Stomach (tissue), 9 donors: ENCODE results near the gene ZNF609. TPM values are rescaled to one million over a fixed set of nuclear protein-coding genes. Genes with fewer than 3 reads are reported as not detected.

Source experiments
- DNase-seq, 2 donors: peaks; one replicate each; pipeline versions ENCODE4 v3.0.0 to v3.0.0-alpha.2; 2013 to 2019
- H3K27ac ChIP-seq, 5 donors: fragments of 200-600 bp in 4 of 5; sonication (generic) in 4 of 5; one replicate each; pipeline ENCODE4 v1.5.1; 2013 to 2019; ENCODE audit warnings: mild to moderate bottlenecking in 1 of 5, moderate library complexity in 1 of 5
- H3K27me3 ChIP-seq, 3 donors: fragments of 200-600 bp; sonication (generic); one replicate each; pipeline ENCODE4 v1.5.1; 2017 to 2019; ENCODE audit warnings: mixed run types in 1 of 3
- H3K36me3 ChIP-seq, 4 donors: fragments of 200-600 bp; sonication (generic); 1 replicate in 3 of 4; 2 replicates in 1 of 4; pipeline ENCODE4 v1.5.1; 2016 to 2019
- H3K4me1 ChIP-seq, 4 donors: fragments of 200-600 bp; sonication (generic); one replicate each; pipeline ENCODE4 v1.5.1; 2016 to 2019
- H3K4me3 ChIP-seq, 4 donors: fragments of 200-600 bp; sonication (generic) in 3 of 4; one replicate each; pipeline ENCODE4 v1.5.1; 2016 to 2019; ENCODE audit warnings: mild to moderate bottlenecking in 1 of 4
- H3K9me3 ChIP-seq, 4 donors: fragments of 200-600 bp; sonication (generic); one replicate each; pipeline ENCODE4 v1.5.1; 2016 to 2019
- CTCF ChIP-seq, 7 experiments: fragments of 450-650 bp in 4 of 7; fragments of 200-600 bp in 3 of 7; sonication (generic) in 3 of 7; IDR thresholded peaks; one replicate each; pipeline ENCODE4 v1.5.1; 2016 to 2019; ENCODE audit warnings: antibody characterized with exemption in 7 of 7, control low read depth in 2 of 7, mild to moderate bottlenecking in 1 of 7
- EP300 ChIP-seq: sonication (generic); formaldehyde crosslinking; IDR thresholded peaks from one replicate; pipeline ENCODE4 v1.6.1; 2017; ENCODE audit warnings: antibody characterized with exemption
- POLR2A ChIP-seq, 4 donors: fragments of 450-650 bp; IDR thresholded peaks; one replicate each; pipeline ENCODE4 v1.6.1; 2016; ENCODE audit warnings: antibody characterized with exemption in 4 of 4, control low read depth in 2 of 4, mild to moderate bottlenecking in 1 of 4, moderate library complexity in 1 of 4
- POLR2AphosphoS5 ChIP-seq, 3 donors: sonication (generic); formaldehyde crosslinking; IDR thresholded peaks; one replicate each; pipeline ENCODE4 v1.6.1; 2016; ENCODE audit warnings: antibody characterized with exemption in 3 of 3
- WGBS, 5 donors: extraction: QIAGEN DNeasy Blood & Tissue Kit in 3 of 5; methylation state at CpG; one replicate each; pipeline versions ENCODE4 v1.1.5 to v1.1.7; 2013 to 2018; 5-methylcytosine and 5-hydroxymethylcytosine counted together
- intact Hi-C: fragments of 100-400 bp; cut with DNase I; formaldehyde crosslinking; loops from one replicate; pipeline ENCODE4 v1.15.1; 2023; ENCODE audit warnings: low total_unique reads
- polyA plus RNA-seq, 3 donors: library from polyadenylated mRNA; stranded (reverse); fragments of 200-250 nt; gene quantifications; one replicate each; pipeline ENCODE4 v1.2.3, GENCODE V29; 2013
- total RNA-seq, 5 donors: library from RNA; depleted of rRNA; stranded (reverse); fragments of >200 nt; gene quantifications; one replicate each; pipeline versions ENCODE4 v1.1.0 to v1.2.3, GENCODE V29; 2014 to 2016
- donor health status: healthy with polysubstance abuse.
- donor health status: Bipolar disorder and iron deficiency.
- donor health status: healthy.

ZNF609 gene
- total and polyA plus RNA-seq, 8 donors = 2.7 to 64.7 (median 27.0) TPM

- peak overlapping the region; percentile 69 to 93 (median 80) for H3K4me3 ChIP-seq
- H3K4me1 ChIP-seq = peaks cover 38 to 82% (median 61%) of the 10 kb centered on the region in 4 donors
- intact Hi-C loops = no loop called here
- TF ChIP-seq POLR2A (IDR thresholded peaks at IDR 0.05) (no peak), POLR2AphosphoS5 (IDR thresholded peaks at IDR 0.05) (peak; percentile 7 to 80 (median 43))
- peak overlapping the region; percentile 87 to 96 (median 88) for H3K27ac ChIP-seq
- WGBS, 5 donors = 0 to 2% (median 1%) methylated on average over 21 to 53 of the region's 56 CpGs
- peaks cover 0 to 16% (median 2%) of the 10 kb centered on the region in 4 donors for H3K36me3 ChIP-seq
- H3K9me3 ChIP-seq = no peaks in the 10 kb centered on the region
- H3K27me3 ChIP-seq = no peaks in the 10 kb centered on the region
- DNase-seq = peak in 1 of 2 donors; percentile 82
Observed at GRCh38 chr15:64460724-64461720, 644 bp downstream of the ZNF609 start.

DNA sequence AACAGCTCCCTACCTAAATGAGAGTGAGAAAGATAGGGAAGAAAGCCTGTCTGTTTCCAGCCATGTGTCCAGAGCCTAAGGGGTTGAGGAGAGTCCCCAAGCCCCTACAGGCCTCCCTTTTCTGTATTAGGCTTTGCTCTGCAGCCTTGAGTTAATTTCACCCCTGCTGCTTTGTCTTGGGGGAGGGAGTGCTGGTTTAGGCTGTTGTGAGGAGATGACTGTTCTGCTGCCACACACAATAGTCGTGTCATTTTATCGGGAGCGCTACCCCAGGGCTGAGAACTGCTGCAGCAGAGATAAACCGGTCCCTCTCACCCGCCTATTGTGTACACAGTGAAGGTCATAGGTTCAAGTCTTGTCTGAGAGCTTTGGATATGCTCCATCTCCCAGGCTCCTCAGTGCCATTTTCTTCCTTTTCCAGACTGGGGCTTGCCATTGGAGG, 1.4 kb downstream of the ZNF609 start:
- Histone ChIP-seq H3K4me1 (peaks cover 44 to 82% (median 61%) of the 10 kb centered on the region in 4 donors), H3K4me3 (peak overlapping the region; percentile 69 to 93 (median 80)), H3K27ac (peak overlapping the region; percentile 67 to 96 (median 88)), H3K27me3 (no peaks in the 10 kb centered on the region), H3K36me3 (peaks cover 0 to 11% (median 0%) of the 10 kb centered on the region in 4 donors), H3K9me3 (no peaks in the 10 kb centered on the region)
- DNase-seq = peak; percentile 28 to 54
- 3 to 8% (median 8%) methylated on average over 5 of the region's 5 CpGs for WGBS, 5 donors
- TF ChIP-seq POLR2A (IDR thresholded peaks at IDR 0.05) = no peak
- no peak for TF ChIP-seq EP300
- TF ChIP-seq POLR2AphosphoS5 (IDR thresholded peaks at IDR 0.05) = no peak
- no peak for TF ChIP-seq CTCF (IDR thresholded peaks at IDR 0.05)
- intact Hi-C loops = no loop called here

GRCh38 chr15:64462492-64462891, 2.1 kb downstream of the ZNF609 start:
- peaks cover 44 to 82% (median 62%) of the 10 kb centered on the region in 4 donors for H3K4me1 ChIP-seq
- intact Hi-C loops = no loop called here

DNA sequence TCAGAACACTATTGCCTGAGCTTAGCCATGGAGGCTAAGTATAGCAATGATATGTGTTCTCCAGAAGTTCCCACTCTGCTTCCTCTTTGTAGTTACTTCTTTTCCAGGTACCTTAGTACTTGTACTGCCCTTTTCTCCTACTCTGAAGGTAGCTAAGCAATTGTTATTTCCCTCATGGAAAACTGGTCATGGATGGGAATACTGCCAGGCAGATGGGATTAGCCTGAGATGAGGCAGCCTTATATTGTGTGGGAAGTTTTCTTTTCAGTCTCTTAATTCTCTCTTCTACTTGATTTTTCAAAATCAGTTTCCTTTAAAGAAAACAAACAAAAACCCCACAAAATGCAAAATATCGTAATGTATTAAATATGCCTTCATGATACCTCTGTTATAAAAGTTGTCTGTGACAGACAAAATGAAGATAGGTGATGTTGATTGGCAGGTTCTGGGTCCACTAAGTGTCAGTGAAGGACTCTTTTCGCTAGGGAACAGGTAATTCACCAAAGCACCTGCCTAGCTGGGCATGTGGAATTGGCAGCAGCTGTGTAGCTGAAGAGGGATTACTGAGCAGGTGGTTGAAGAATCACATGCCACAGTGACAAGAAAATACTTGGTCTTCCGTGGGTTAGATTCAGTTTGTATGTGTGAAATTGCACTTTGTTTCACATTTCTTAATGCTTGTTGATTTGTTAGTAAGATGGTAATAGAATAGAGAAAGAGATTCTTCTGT, 4.1 kb downstream of the ZNF609 start:
- intact Hi-C loops = no loop called here
- Histone ChIP-seq H3K9me3 (no peaks in the 10 kb centered on the region), H3K4me1 (peaks cover 44 to 84% (median 63%) of the 10 kb centered on the region in 4 donors), H3K27me3 (no peaks in the 10 kb centered on the region), H3K27ac (no peak overlapping the region), H3K36me3 (peaks cover 0 to 4% (median 0%) of the 10 kb centered on the region in 4 donors), H3K4me3 (no peak overlapping the region)
- TF ChIP-seq EP300 (no peak), POLR2AphosphoS5 (IDR thresholded peaks at IDR 0.05) (no peak), CTCF (IDR thresholded peaks at IDR 0.05) (no peak), POLR2A (IDR thresholded peaks at IDR 0.05) (no peak)
- DNase-seq = peak in 1 of 2 donors; percentile 37
- 47 to 60% (median 51%) methylated on average over 3 of the region's 3 CpGs for WGBS, 5 donors

More at GRCh38 chr15:64462492-64462891, 2.1 kb downstream of the ZNF609 start:
- Histone ChIP-seq H3K36me3 (peaks cover 0 to 11% (median 0%) of the 10 kb centered on the region in 4 donors), H3K9me3 (no peaks in the 10 kb centered on the region), H3K27me3 (no peaks in the 10 kb centered on the region), H3K4me3 (peak overlapping the region in 2 of 4 donors; percentile 69), H3K27ac (peak overlapping the region in 3 of 5 donors; percentile 88 to 96 (median 93))
- no peak for DNase-seq
- no peak for TF ChIP-seq CTCF (IDR thresholded peaks at IDR 0.05)
- no peak for TF ChIP-seq POLR2A (IDR thresholded peaks at IDR 0.05)
- no peak for TF ChIP-seq EP300
- no peak for TF ChIP-seq POLR2AphosphoS5 (IDR thresholded peaks at IDR 0.05)
